CD14-positive monocyte (primary cell): ENCODE measurements around the gene KRT73. TPM values are rescaled to one million over a fixed set of nuclear protein-coding genes. Genes with fewer than 3 reads are reported as not detected.

ENCODE experiments used
- DNase-seq, 3 donors: peaks; one replicate each; pipeline ENCODE4 v3.0.0-alpha.2; 2011 to 2022
- H2AFZ ChIP-seq: 2 replicates; pipeline ENCODE4 v1.6.0; 2012; ENCODE audit warnings: mild to moderate bottlenecking, low read depth, low read length, inconsistent platforms; ENCODE audit not compliant: insufficient read depth, poor library complexity, severe bottlenecking
- H3K27ac ChIP-seq, 2 donors: 1 replicate in 1 of 2; 2 replicates in 1 of 2; pipeline ENCODE4 v1.5.1; 2012 to 2013; ENCODE audit warnings: low read length in 2 of 2, control low read depth in 1 of 2, inconsistent platforms in 1 of 2, low read depth in 1 of 2, mild to moderate bottlenecking in 1 of 2
- H3K27me3 ChIP-seq, 2 donors: one replicate each; pipeline versions ENCODE4 v1.6.0 to v1.6.1; 2011 to 2013; ENCODE audit warnings: low read length in 2 of 2; ENCODE audit not compliant: control insufficient read depth in 2 of 2, insufficient read depth in 2 of 2
- H3K36me3 ChIP-seq, 2 donors: replicated peaks in 1 of 2; 1 replicate in 1 of 2; 2 replicates in 1 of 2; pipeline versions ENCODE4 v1.5.1 to v1.6.1; 2012 to 2013; ENCODE audit warnings: low read length in 2 of 2, control low read depth in 1 of 2, inconsistent platforms in 1 of 2, mild to moderate bottlenecking in 1 of 2; ENCODE audit not compliant: insufficient read depth in 2 of 2, control insufficient read depth in 1 of 2
- H3K4me1 ChIP-seq, 2 donors: 1 replicate in 1 of 2; 2 replicates in 1 of 2; pipeline versions ENCODE4 v1.5.1 to v1.6.1; 2012 to 2013; ENCODE audit warnings: low read length in 2 of 2, control low read depth in 1 of 2, inconsistent platforms in 1 of 2, mild to moderate bottlenecking in 1 of 2, moderate library complexity in 1 of 2; ENCODE audit not compliant: insufficient read depth in 2 of 2, control insufficient read depth in 1 of 2
- H3K4me2 ChIP-seq: replicated peaks from 2 replicates; pipeline ENCODE3; 2012; ENCODE audit warnings: low read length, moderate library complexity, mild to moderate bottlenecking; ENCODE audit not compliant: poor library complexity, severe bottlenecking; ENCODE audit errors: extremely low read depth
- H3K4me3 ChIP-seq, 3 experiments: fragments of 200-600 bp in 1 of 3; sonication (generic) in 1 of 3; replicated peaks in 1 of 3; 1 replicate in 2 of 3; 2 replicates in 1 of 3; pipeline ENCODE4 v1.5.1; 2011 to 2013; ENCODE audit warnings: low read length in 3 of 3, mild to moderate bottlenecking in 3 of 3, control low read depth in 2 of 3, low read depth in 2 of 3, inconsistent platforms in 1 of 3, moderate library complexity in 1 of 3
- H3K79me2 ChIP-seq: 2 replicates; pipeline ENCODE4 v1.6.0; 2012; ENCODE audit warnings: mild to moderate bottlenecking, control low read depth, inconsistent platforms, low read length, moderate library complexity; ENCODE audit not compliant: insufficient read depth
- H3K9ac ChIP-seq: 2 replicates; pipeline ENCODE4 v1.6.0; 2017; ENCODE audit warnings: low read length, mild to moderate bottlenecking; ENCODE audit not compliant: insufficient read depth, poor library complexity, severe bottlenecking
- H3K9me3 ChIP-seq, 2 donors: replicated peaks in 1 of 2; 1 replicate in 1 of 2; 2 replicates in 1 of 2; pipeline versions ENCODE4 v1.5.1 to v1.6.1; 2012 to 2013; ENCODE audit warnings: low read length in 2 of 2, control low read depth in 1 of 2; ENCODE audit not compliant: control insufficient read depth in 1 of 2, insufficient read depth in 1 of 2
- H4K20me1 ChIP-seq: 2 replicates; pipeline ENCODE4 v1.6.0; 2012; ENCODE audit warnings: mild to moderate bottlenecking, low read length, control low read depth, moderate library complexity; ENCODE audit not compliant: insufficient read depth
- H3K27ac Mint-ChIP-seq, 7 donors: one replicate each; pipeline ENCODE4 v1.8.0; 2020; ENCODE audit warnings: mild to moderate bottlenecking in 7 of 7, mixed read lengths in 7 of 7, moderate library complexity in 6 of 7, inconsistent platforms in 2 of 7
- H3K27me3 Mint-ChIP-seq, 3 donors: one replicate each; pipeline ENCODE4 v1.8.0; 2021 to 2022; ENCODE audit warnings: low read depth in 3 of 3, mild to moderate bottlenecking in 3 of 3, mixed read lengths in 3 of 3, moderate library complexity in 3 of 3, inconsistent platforms in 1 of 3
- H3K36me3 Mint-ChIP-seq, 2 donors: one replicate each; pipeline ENCODE4 v1.8.0; 2020; ENCODE audit warnings: mixed read lengths in 2 of 2, inconsistent platforms in 1 of 2, mild to moderate bottlenecking in 1 of 2
- H3K4me1 Mint-ChIP-seq: one replicate; pipeline ENCODE4 v1.8.0; 2020; ENCODE audit warnings: mild to moderate bottlenecking, mixed read lengths
- H3K4me3 Mint-ChIP-seq, 2 donors: one replicate each; pipeline ENCODE4 v1.8.0; 2020; ENCODE audit warnings: mild to moderate bottlenecking in 2 of 2, mixed read lengths in 2 of 2, moderate library complexity in 1 of 2
- H3K9me3 Mint-ChIP-seq, 7 donors: one replicate each; pipeline ENCODE4 v1.8.0; 2020 to 2022; ENCODE audit warnings: mixed read lengths in 7 of 7, mild to moderate bottlenecking in 6 of 7, moderate library complexity in 6 of 7, inconsistent platforms in 2 of 7
- CTCF ChIP-seq: fragments of 200-600 bp; IDR thresholded peaks from one replicate; pipeline ENCODE4 v1.8.0; 2022; ENCODE audit warnings: antibody characterized with exemption, mild to moderate bottlenecking
- WGBS: methylation state at CpG from one replicate; pipeline ENCODE4 v1.1.5; 2013; ENCODE audit warnings: missing lambda C conversion rate; ENCODE audit not compliant: insufficient coverage; 5-methylcytosine and 5-hydroxymethylcytosine counted together
- intact Hi-C, 2 donors: fragments of 100-400 bp; cut with micrococcal nuclease; formaldehyde crosslinking; loops; one replicate each; pipeline versions ENCODE4 v1.15.0 to v1.15.1; 2023
- polyA plus RNA-seq, 3 donors: library from polyadenylated mRNA; depleted of rRNA in 1 of 3; unstranded in 2 of 3; stranded (reverse) in 1 of 3; fragments of 300-500 nt in 2 of 3; fragments of >200 nt in 1 of 3; fragmentation: Illumina TruSeq in 2 of 3; gene quantifications; 1 replicate in 2 of 3; 2 replicates in 1 of 3; pipeline ENCODE4 v1.2.3, GENCODE V29; 2012 to 2021

The KRT73 gene
- polyA plus RNA-seq, 3 donors: not detected

GRCh38 chr12:52558781-52559445, 59.4 kb downstream of the KRT73 start:
- no peak for DNase-seq
- Histone ChIP-seq H3K27me3 (no peaks in the 10 kb centered on the region), H3K4me3 (no peak overlapping the region), H3K9ac (no peak overlapping the region), H3K79me2 (no peaks in the 10 kb centered on the region), H3K4me2 (no peak overlapping the region), H2AFZ (no peak overlapping the region), H3K9me3 (no peaks in the 10 kb centered on the region), H4K20me1 (no peaks in the 10 kb centered on the region), H3K36me3 (no peaks in the 10 kb centered on the region), H3K4me1 (no peaks in the 10 kb centered on the region), H3K27ac (no peak overlapping the region)
- TF ChIP-seq CTCF: no peak
- Mint-ChIP-seq H3K36me3 (no peaks in the 10 kb centered on the region), H3K4me3 (no peak overlapping the region), H3K9me3 (peaks cover 0 to 2% (median 0%) of the 10 kb centered on the region in 7 donors), H3K27ac (no peak overlapping the region), H3K4me1 (no peaks in the 10 kb centered on the region), H3K27me3 (peaks cover 0 to 19% (median 17%) of the 10 kb centered on the region in 3 donors)
- 79% methylated on average over 6 of the region's 8 CpGs for WGBS
- intact Hi-C loops: no loop called here

Other genes starting within 250 kb of the KRT73 start
- not detected for gene KRT84, start 232.9 kb downstream of the KRT73 start, polyA plus RNA-seq
- not detected for gene KRT82, start 212.2 kb downstream of the KRT73 start, polyA plus RNA-seq
- gene KRT75, start 184.2 kb downstream of the KRT73 start, polyA plus RNA-seq: not detected
- not detected for gene KRT6B, start 166.4 kb downstream of the KRT73 start, polyA plus RNA-seq
- gene KRT6C, start 144.8 kb downstream of the KRT73 start, polyA plus RNA-seq: not detected
- gene KRT6A, start 125.3 kb downstream of the KRT73 start, polyA plus RNA-seq: not detected
- under 1 TPM in 1 of 3 donors, not detected in 2; 0.04 TPM for gene KRT5, start 98.2 kb downstream of the KRT73 start, polyA plus RNA-seq
- gene KRT71, start 65.4 kb downstream of the KRT73 start, polyA plus RNA-seq: not detected
- gene KRT74, start 44.7 kb downstream of the KRT73 start, polyA plus RNA-seq: not detected
- gene KRT72, start 17.1 kb downstream of the KRT73 start, polyA plus RNA-seq: not detected
- gene KRT2, start 33.7 kb upstream of the KRT73 start, polyA plus RNA-seq: not detected
- not detected for gene KRT1, start 61.8 kb upstream of the KRT73 start, polyA plus RNA-seq
- not detected for gene KRT77, start 85.0 kb upstream of the KRT73 start, polyA plus RNA-seq
- gene KRT76, start 158.8 kb upstream of the KRT73 start, polyA plus RNA-seq: not detected
- not detected for gene KRT3, start 177.6 kb upstream of the KRT73 start, polyA plus RNA-seq
- gene KRT4, start 195.6 kb upstream of the KRT73 start, polyA plus RNA-seq: not detected
- gene KRT79, start 215.8 kb upstream of the KRT73 start, polyA plus RNA-seq: not detected
- not detected for gene KRT78, start 230.4 kb upstream of the KRT73 start, polyA plus RNA-seq